ENCODE results near the gene GSTA2.
"Not testable (repeated sequence)": the region's sequence is repeated elsewhere in the genome, so short reads cannot be mapped to it uniquely, and the experiment has no call there.

GSTA2 gene

GRCh38 chr6:52724406-52725121 is 38.7 kb downstream of the GSTA2 start:
- no peak for FAIRE-seq

DNA sequence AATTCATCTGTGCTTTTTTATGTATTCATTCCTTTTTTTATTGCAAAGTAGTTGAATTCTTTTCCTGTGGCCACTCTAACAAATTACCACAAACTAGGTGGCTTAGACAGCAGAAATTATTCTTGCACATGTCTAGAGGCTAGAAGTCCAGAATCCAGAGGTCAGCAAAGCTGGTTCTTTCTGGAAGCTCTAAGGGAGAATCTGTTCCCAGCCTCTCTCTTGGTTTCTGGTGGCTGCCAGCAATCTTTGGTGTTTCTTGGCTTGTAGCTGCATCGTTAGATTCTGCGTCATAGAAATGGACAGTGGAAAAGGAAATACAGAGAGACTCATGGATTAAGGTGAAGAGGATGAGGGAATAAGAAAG is 39.3 kb downstream of the GSTA2 start:
- FAIRE-seq: no peak

DNA sequence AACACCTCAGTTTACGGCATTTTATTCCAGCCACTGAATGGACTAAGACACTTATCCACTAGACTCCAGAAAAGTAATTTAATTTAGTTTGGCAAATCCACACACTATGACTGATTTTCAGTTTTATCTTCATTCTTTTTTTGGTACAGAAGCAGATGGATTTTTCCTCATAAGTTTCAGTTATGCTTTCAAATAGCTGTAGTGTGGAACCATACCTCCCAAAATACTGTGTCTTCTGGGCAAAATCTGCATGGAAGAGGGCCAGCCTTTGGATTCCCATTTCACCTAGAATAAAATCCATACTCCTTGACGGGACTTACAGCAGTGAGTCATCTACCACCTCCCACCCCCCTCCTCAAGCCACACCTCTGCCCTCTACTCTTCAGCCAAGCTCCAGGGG is 43.0 kb downstream of the GSTA2 start:
- no peak for FAIRE-seq

DNA sequence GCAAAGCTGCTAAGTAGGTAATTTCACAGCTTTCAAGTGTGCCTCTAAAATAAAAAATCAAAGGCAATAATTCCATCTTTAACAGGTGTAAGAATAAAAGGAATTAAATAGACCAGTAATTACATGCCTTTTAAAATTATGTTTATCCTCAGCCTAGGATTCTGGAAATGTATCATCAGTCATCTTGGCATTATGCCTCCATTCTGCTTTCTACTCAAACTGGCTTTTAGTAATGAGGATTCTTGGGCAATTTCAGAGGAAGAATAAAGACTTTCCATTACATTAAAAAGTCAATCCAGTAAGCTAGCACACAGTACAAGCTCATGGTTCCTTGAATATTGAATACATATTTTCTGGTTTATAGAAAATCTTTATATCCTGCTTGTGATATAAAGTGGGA is 44.7 kb downstream of the GSTA2 start:
- FAIRE-seq: no peak

DNA sequence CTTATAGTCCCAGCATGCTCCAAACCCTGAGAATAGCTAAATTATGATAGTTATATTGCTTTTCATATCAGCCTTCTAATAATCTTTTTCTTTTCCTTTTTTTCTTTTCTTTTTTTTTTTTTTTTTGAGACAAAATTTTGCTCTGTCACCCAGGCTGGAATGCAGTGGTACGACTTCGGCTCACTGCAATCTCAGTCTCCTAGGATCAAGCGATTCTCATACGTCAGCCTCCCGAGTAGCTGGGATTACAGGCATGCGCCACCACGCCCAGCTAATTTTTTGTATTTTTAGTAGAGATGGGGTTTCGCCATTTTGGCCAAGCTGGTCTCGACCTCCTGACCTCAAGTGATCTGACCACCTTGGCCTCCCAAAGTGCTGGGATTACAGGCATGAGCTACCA is 48.5 kb downstream of the GSTA2 start:
- FAIRE-seq: not testable (repeated sequence)

DNA sequence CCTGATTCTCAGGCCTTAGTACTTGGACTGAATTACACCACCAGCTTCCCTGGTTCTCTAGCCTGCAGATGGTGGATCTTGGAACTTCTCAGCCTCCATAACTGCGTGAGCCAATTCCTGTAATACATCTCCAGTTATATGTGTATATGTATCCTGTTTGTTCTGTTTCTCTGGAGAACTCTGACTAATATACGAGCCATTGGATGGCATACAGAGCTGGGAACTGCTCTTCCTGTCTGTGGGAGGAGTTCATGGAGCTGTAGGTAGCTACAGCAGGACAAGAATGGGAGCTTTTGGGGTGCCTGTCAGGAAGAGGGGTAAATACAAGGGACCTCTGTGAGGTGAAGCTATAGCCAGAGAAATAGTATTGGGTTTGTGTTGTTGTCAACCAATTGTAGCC is 51.1 kb downstream of the GSTA2 start:
- FAIRE-seq: no peak

- FAIRE-seq: no peak
Measured at GRCh38 chr6:52707963-52708680, 55.2 kb downstream of the GSTA2 start.

- no peak for FAIRE-seq
Measured at GRCh38 chr6:52706001-52706400, 57.3 kb downstream of the GSTA2 start.

DNA sequence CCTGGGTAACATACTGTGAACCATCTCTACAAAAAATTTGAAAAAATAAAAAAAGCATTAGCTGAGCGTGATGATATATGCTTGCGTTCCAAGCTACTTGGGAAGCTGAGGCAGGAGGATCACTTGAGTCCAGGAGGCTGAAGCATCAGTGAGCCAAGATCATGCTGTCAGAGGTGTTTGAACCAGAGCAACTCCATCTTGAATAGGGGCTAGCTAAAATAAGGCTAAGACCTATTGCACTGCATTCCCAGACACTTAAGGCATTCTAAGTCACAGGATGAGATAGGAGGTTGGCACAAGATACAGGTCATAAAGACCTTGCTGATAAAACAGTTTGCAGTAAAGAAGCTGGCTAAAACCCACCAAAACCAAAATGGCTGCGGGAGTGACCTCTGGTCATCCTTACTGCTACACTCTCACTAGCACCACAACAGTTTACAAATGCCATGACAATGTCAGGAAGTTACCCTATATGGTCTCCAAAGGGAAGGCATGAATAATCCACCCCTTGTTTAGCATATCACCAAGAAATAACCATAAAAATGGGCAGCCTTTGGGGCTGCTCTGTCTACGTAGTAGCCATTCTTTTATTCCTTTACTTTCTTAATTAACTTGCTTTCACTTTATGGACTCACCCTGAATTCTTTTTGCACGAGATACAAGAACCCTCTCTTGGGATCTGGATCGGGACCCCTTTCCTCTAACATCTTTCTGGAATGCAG is 58.3 kb downstream of the GSTA2 start:
- FAIRE-seq: not testable (repeated sequence)

DNA sequence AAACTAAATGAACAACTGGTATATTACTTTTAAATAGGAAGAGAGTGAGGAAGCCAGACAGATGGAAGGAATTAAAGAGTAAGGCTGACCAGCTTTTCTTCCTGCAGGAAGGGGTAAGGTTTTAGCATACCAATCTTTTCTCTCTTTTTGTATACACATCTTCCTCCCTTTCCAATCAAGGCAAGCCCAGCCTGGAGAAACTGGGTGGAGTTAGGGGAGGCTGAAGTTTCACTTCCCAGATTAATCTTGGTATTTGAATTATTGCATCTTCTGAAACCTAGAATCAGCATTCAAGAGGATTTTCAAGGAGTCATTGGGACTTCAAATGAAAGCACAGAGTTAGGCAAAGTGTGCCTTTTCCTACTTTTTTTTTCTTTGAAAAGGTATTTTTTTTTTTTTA is 59.2 kb downstream of the GSTA2 start:
- FAIRE-seq: no peak
